ENCODE measurements around the gene SDK1. TPM values are rescaled to one million over a fixed set of nuclear protein-coding genes. Genes with fewer than 3 reads are reported as not detected.

Gene SDK1
- total RNA-seq, 2 experiments from 2014 or later = 0.19 to 0.36 TPM

DNA sequence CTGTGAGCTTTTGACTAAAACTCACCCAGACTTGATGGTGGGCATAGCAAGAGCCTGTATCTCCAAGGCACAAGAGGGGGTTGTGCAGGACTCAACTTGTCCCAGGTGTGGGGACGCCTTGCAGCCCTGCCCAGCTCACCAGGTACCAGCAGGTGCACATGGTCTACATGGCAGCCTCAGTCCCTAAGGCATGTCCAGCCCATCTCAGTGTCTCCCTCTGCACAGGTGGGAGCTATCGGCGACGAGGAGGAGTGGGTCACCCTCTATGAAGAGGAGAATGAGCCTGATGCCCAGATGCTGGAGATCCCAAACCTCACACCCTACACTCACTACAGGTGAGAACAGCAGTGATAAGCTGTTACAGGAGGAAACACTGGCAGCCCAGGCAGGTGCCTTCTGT is 809.4 kb downstream of the SDK1 start:
- Histone ChIP-seq H2AFZ (ENCODE audit: low read length) (no peak overlapping the region), H3K4me2 (ENCODE audit: low read length) (no peak overlapping the region), H3K9me3 (ENCODE audit: low read length) (no peaks in the 10 kb centered on the region), H3K4me1 (ENCODE audit: insufficient read depth, low read length, poor library complexity, severe bottlenecking) (no peaks in the 10 kb centered on the region), H3K79me2 (ENCODE audit: insufficient read depth, low read depth, low read length) (no peaks in the 10 kb centered on the region), H3K36me3 (ENCODE audit: insufficient read depth, low read length) (no peaks in the 10 kb centered on the region), H4K20me1 (ENCODE audit: insufficient read depth, low read length) (no peaks in the 10 kb centered on the region), H3K27ac (ENCODE audit: low read depth, low read length, poor library complexity, severe bottlenecking) (no peak overlapping the region), H3K4me3 (ENCODE audit: low read depth, low read length, poor library complexity, severe bottlenecking) (no peak overlapping the region), H3K9me2 (ENCODE audit: insufficient read depth, low read length) (no peaks in the 10 kb centered on the region)
- DNase-seq (ENCODE audit: low spot score) = no peak
- no TSS peak for BruUV-seq (replicated peaks)
- intact Hi-C loops (cut with micrococcal nuclease; ENCODE audit: unreplicated experiment) = no loop called here
- CTCF ChIA-PET (ENCODE audit: unreplicated experiment) = no interaction called here
- POLR2A ChIA-PET = no interaction called here
- TF ChIP-seq, protein P1, sequence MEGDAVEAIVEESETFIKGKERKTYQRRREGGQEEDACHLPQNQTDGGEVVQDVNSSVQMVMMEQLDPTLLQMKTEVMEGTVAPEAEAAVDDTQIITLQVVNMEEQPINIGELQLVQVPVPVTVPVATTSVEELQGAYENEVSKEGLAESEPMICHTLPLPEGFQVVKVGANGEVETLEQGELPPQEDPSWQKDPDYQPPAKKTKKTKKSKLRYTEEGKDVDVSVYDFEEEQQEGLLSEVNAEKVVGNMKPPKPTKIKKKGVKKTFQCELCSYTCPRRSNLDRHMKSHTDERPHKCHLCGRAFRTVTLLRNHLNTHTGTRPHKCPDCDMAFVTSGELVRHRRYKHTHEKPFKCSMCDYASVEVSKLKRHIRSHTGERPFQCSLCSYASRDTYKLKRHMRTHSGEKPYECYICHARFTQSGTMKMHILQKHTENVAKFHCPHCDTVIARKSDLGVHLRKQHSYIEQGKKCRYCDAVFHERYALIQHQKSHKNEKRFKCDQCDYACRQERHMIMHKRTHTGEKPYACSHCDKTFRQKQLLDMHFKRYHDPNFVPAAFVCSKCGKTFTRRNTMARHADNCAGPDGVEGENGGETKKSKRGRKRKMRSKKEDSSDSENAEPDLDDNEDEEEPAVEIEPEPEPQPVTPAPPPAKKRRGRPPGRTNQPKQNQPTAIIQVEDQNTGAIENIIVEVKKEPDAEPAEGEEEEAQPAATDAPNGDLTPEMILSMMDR (conservative IDR thresholded peaks at IDR 0.05; ENCODE audit: low read length) = no peak
- no peak for TF ChIP-seq EZH2phosphoT487 (IDR thresholded peaks at IDR 0.05; ENCODE audit: borderline replicate concordance, low read depth, low read length)

DNA sequence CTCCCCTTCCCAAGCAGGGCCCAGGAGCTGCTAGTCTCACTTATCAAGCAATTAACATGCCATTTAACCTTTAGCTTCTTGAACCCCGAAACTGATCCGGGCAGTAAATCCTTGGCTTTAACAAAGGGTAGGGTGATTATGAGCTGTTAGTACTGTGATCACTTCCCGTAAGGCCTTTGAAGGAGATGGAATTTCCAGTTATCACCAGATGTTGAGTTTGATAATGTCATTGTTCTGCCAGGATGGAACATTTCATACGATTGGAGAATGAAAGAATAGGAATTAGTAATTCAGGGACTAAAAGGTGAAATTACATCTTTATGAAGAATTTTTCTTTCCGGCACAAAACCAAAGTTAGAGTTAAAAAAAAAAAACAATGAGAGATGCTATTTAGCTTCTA is 810.1 kb downstream of the SDK1 start:
- H3K79me2 ChIP-seq (ENCODE audit: insufficient read depth, low read depth, low read length) = no peaks in the 10 kb centered on the region
- intact Hi-C loops (cut with micrococcal nuclease; ENCODE audit: unreplicated experiment) = no loop called here
- BruUV-seq (replicated peaks) = no TSS peak

DNA sequence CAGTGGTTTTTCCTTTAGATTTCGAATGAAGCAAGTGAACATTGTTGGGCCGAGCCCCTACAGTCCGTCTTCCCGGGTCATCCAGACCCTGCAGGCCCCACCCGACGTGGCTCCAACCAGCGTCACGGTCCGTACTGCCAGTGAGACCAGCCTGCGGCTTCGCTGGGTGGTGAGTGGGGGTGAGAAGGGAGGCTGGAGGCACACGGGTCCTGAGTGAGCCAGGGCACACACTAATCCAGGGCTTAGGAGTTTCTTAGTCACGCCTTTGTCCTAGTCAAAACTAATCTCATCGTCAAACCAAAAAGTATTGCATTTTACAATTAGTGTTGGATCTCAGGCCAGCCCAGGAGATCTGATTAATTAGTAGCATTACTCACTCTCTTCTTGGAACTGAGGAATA is 812.2 kb downstream of the SDK1 start:
- no peaks in the 10 kb centered on the region for H3K79me2 ChIP-seq (ENCODE audit: insufficient read depth, low read depth, low read length)
- no peak overlapping the region for H3K4me3 ChIP-seq (ENCODE audit: low read depth, low read length, poor library complexity, severe bottlenecking)
- ChIA-PET CTCF (ENCODE audit: unreplicated experiment) (no interaction called here), POLR2A (no interaction called here)
- H3K4me2 ChIP-seq (ENCODE audit: low read length) = no peak overlapping the region
- no peak overlapping the region for H3K27ac ChIP-seq (ENCODE audit: low read depth, low read length, poor library complexity, severe bottlenecking)
- no peaks in the 10 kb centered on the region for H3K9me3 ChIP-seq (ENCODE audit: low read length)
- H3K36me3 ChIP-seq (ENCODE audit: insufficient read depth, low read length) = no peaks in the 10 kb centered on the region
- no peaks in the 10 kb centered on the region for H3K9me2 ChIP-seq (ENCODE audit: insufficient read depth, low read length)
- BruUV-seq (replicated peaks) = no TSS peak
- H4K20me1 ChIP-seq (ENCODE audit: insufficient read depth, low read length) = no peaks in the 10 kb centered on the region
- no peak overlapping the region for H2AFZ ChIP-seq (ENCODE audit: low read length)
- no peaks in the 10 kb centered on the region for H3K4me1 ChIP-seq (ENCODE audit: insufficient read depth, low read length, poor library complexity, severe bottlenecking)
- no peak for DNase-seq (ENCODE audit: low spot score)
- intact Hi-C loops (cut with micrococcal nuclease; ENCODE audit: unreplicated experiment) = no loop called here
- TF ChIP-seq, protein P1 (conservative IDR thresholded peaks at IDR 0.05; ENCODE audit: low read length) = no peak
- TF ChIP-seq EZH2phosphoT487 (IDR thresholded peaks at IDR 0.05; ENCODE audit: borderline replicate concordance, low read depth, low read length) = no peak

More for the DNA sequence above, 810.1 kb downstream of the SDK1 start:
- ChIA-PET CTCF (ENCODE audit: unreplicated experiment) (no interaction called here), POLR2A (no interaction called here)
- no peaks in the 10 kb centered on the region for H3K4me1 ChIP-seq (ENCODE audit: insufficient read depth, low read length, poor library complexity, severe bottlenecking)
- no peak for DNase-seq (ENCODE audit: low spot score)
- no peaks in the 10 kb centered on the region for H4K20me1 ChIP-seq (ENCODE audit: insufficient read depth, low read length)
- H2AFZ ChIP-seq (ENCODE audit: low read length) = no peak overlapping the region
- no peak overlapping the region for H3K4me3 ChIP-seq (ENCODE audit: low read depth, low read length, poor library complexity, severe bottlenecking)
- H3K9me3 ChIP-seq (ENCODE audit: low read length) = no peaks in the 10 kb centered on the region
- no peaks in the 10 kb centered on the region for H3K9me2 ChIP-seq (ENCODE audit: insufficient read depth, low read length)
- H3K27ac ChIP-seq (ENCODE audit: low read depth, low read length, poor library complexity, severe bottlenecking) = no peak overlapping the region
- no peak for TF ChIP-seq EZH2phosphoT487 (IDR thresholded peaks at IDR 0.05; ENCODE audit: borderline replicate concordance, low read depth, low read length)
- TF ChIP-seq, protein P1 (conservative IDR thresholded peaks at IDR 0.05; ENCODE audit: low read length) = no peak
- no peaks in the 10 kb centered on the region for H3K36me3 ChIP-seq (ENCODE audit: insufficient read depth, low read length)
- no peak overlapping the region for H3K4me2 ChIP-seq (ENCODE audit: low read length)

Data from OCI-LY7 (cell line).